ENCODE results near the gene UBA52. TPM values are rescaled to one million over a fixed set of nuclear protein-coding genes. Genes with fewer than 3 reads are reported as not detected.

The UBA52 gene
- total RNA-seq, 1 experiment from 2014 or later: 1,108 TPM

DNA sequence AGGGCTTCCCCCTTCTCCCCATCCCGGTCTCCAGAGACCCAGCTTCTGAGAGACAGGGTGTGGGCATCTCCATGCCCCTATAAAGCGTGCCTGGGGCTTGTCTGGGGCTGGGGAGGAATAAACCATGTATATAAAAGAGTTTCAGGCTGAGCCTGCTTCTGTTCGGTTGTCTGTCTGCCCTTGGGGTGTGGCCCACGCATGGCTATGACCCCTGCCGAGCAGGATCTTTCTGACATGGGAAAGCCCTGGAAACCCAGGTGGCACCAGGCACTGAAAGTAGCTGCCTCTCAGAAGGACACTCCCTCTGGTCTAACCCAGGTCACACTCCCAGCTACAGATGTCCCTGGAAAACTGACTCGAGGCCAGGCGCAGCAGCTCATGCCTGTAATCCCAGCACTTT is 49.2 kb downstream of the UBA52 start:
- no peak overlapping the region for H3K27ac ChIP-seq (ENCODE audit: low read length)
- no peaks in the 10 kb centered on the region for H3K36me3 ChIP-seq (ENCODE audit: low read depth, low read length)
- H3K4me3 ChIP-seq (ENCODE audit: low read length): no peak overlapping the region
- H3K79me2 ChIP-seq (ENCODE audit: low read length): no peaks in the 10 kb centered on the region
- no peaks in the 10 kb centered on the region for H4K20me1 ChIP-seq (ENCODE audit: low read length)
- no peaks in the 10 kb centered on the region for H3K9me2 ChIP-seq (replicated peaks; ENCODE audit: low read length)
- POLR2A ChIA-PET (ENCODE audit: unreplicated experiment): no interaction called here
- intact Hi-C loops (cut with micrococcal nuclease): no loop called here
- no peaks in the 10 kb centered on the region for H3F3A ChIP-seq (ENCODE audit: low read length, unreplicated experiment)
- no TSS peak for BruUV-seq (replicated peaks)
- no peak overlapping the region for H3K4me2 ChIP-seq (ENCODE audit: low read length)
- no peaks in the 10 kb centered on the region for H3K9me3 ChIP-seq (ENCODE audit: low read length)
- ATAC-seq (no peak), DNase-seq (no peak)
- H2AFZ ChIP-seq (ENCODE audit: low read length): no peak overlapping the region
- CTCF ChIA-PET: no interaction called here
- H3K4me1 ChIP-seq (ENCODE audit: insufficient read depth, low read length): no peaks in the 10 kb centered on the region
- no peaks in the 10 kb centered on the region for H3K27me3 ChIP-seq (ENCODE audit: low read length)
- TF ChIP-seq EZH2 (IDR thresholded peaks at IDR 0.05; ENCODE audit: low read length, unreplicated experiment) (no peak), CTCF (conservative IDR thresholded peaks at IDR 0.05; ENCODE audit: low read depth, low read length) (no peak), EZH2phosphoT487 (IDR thresholded peaks at IDR 0.05; ENCODE audit: borderline replicate concordance, low read length) (no peak)
- H3K9ac ChIP-seq (ENCODE audit: low read length): no peak overlapping the region

GRCh38 chr19:18626906-18627305 is 55.2 kb downstream of the UBA52 start:
- H3K4me1 ChIP-seq (ENCODE audit: insufficient read depth, low read length): no peaks in the 10 kb centered on the region
- DNase-seq (no peak), ATAC-seq (no peak)
- H3K27ac ChIP-seq (ENCODE audit: low read length): no peak overlapping the region
- H3K27me3 ChIP-seq (ENCODE audit: low read length): no peaks in the 10 kb centered on the region
- ChIA-PET POLR2A (ENCODE audit: unreplicated experiment) (no interaction called here), CTCF (no interaction called here)
- H3K4me3 ChIP-seq (ENCODE audit: low read length): no peak overlapping the region
- no peak overlapping the region for H2AFZ ChIP-seq (ENCODE audit: low read length)
- no TSS peak for BruUV-seq (replicated peaks)
- H3K4me2 ChIP-seq (ENCODE audit: low read length): no peak overlapping the region
- H3K9ac ChIP-seq (ENCODE audit: low read length): no peak overlapping the region
- H3K36me3 ChIP-seq (ENCODE audit: low read depth, low read length): no peaks in the 10 kb centered on the region
- no peaks in the 10 kb centered on the region for H3K79me2 ChIP-seq (ENCODE audit: low read length)
- H3K9me3 ChIP-seq (ENCODE audit: low read length): no peaks in the 10 kb centered on the region
- intact Hi-C loops (cut with micrococcal nuclease): no loop called here
- TF ChIP-seq CTCF (conservative IDR thresholded peaks at IDR 0.05; ENCODE audit: low read depth, low read length) (no peak), EZH2 (IDR thresholded peaks at IDR 0.05; ENCODE audit: low read length, unreplicated experiment) (no peak), EZH2phosphoT487 (IDR thresholded peaks at IDR 0.05; ENCODE audit: borderline replicate concordance, low read length) (no peak)
- H3K9me2 ChIP-seq (replicated peaks; ENCODE audit: low read length): no peaks in the 10 kb centered on the region
- no peaks in the 10 kb centered on the region for H3F3A ChIP-seq (ENCODE audit: low read length, unreplicated experiment)
- H4K20me1 ChIP-seq (ENCODE audit: low read length): no peaks in the 10 kb centered on the region

Other genes starting within 250 kb of the UBA52 start
- 713 and 856 TPM in 2 replicates for gene LSM4, start 248.8 kb upstream of the UBA52 start, total RNA-seq (2014; rRNA removed)
- 9.6 and 11.4 TPM in 2 replicates for gene PGPEP1, start 231.3 kb upstream of the UBA52 start, total RNA-seq (2014; rRNA removed)
- 84.3 and 105 TPM in 2 replicates for gene GDF15, start 185.7 kb upstream of the UBA52 start, total RNA-seq (2014; rRNA removed)
- not detected in 2 replicates for gene LRRC25, start 174.2 kb upstream of the UBA52 start, total RNA-seq (2014; rRNA removed)
- 97.5 and 99.9 TPM in 2 replicates for gene SSBP4, start 152.5 kb upstream of the UBA52 start, total RNA-seq (2014; rRNA removed)
- 19.4 TPM in 2 replicates for gene ISYNA1, start 133.7 kb upstream of the UBA52 start, total RNA-seq (2014; rRNA removed)
- gene ELL, start 49.8 kb upstream of the UBA52 start, total RNA-seq (2014; rRNA removed): 21.0 and 30.6 TPM in 2 replicates
- 243 and 278 TPM in 2 replicates for gene FKBP8, start 28.3 kb upstream of the UBA52 start, total RNA-seq (2014; rRNA removed)
- gene KXD1, start 14.0 kb upstream of the UBA52 start, total RNA-seq (2014; rRNA removed): 137 and 162 TPM in 2 replicates
- 121 and 207 TPM in 2 replicates for gene REX1BD, start 16.9 kb downstream of the UBA52 start, total RNA-seq (2014; rRNA removed)
- 0.23 and 2.6 TPM in 2 replicates for gene CRLF1, start 34.9 kb downstream of the UBA52 start, total RNA-seq (2014; rRNA removed)
- 0.17 and 0.44 TPM in 2 replicates for gene TMEM59L, start 41.0 kb downstream of the UBA52 start, total RNA-seq (2014; rRNA removed)
- gene KLHL26, start 65.2 kb downstream of the UBA52 start, total RNA-seq (2014; rRNA removed): 8.4 and 12.7 TPM in 2 replicates
- 6.7 and 8.5 TPM in 2 replicates for gene CRTC1, start 111.8 kb downstream of the UBA52 start, total RNA-seq (2014; rRNA removed)
- 0.04 TPM in 1 of 2 replicates, not detected in the other for gene COMP, start 219.4 kb downstream of the UBA52 start, total RNA-seq (2014; rRNA removed)

Data from PC-3 (cell line).